Endometrial microvascular endothelial cells (primary cell): ENCODE data around the gene IGHMBP2. TPM values are rescaled to one million over a fixed set of nuclear protein-coding genes. Genes with fewer than 3 reads are reported as not detected.
"Not testable (repeated sequence)": the region's sequence is repeated elsewhere in the genome, so short reads cannot be mapped to it uniquely, and the experiment has no call there.

Experiments
- in situ Hi-C: cut with HindIII; loops from 2 replicates; pipeline ENCODE4 v1.10.0; 2017; ENCODE audit warnings: low sequenced_read_pairs, low pct_unique_long_range_greater_than_20kb; ENCODE audit errors: inconsistent ontology term
- total RNA-seq: library from RNA; depleted of rRNA; stranded (reverse); fragments of >200 nt; gene quantifications from one replicate; pipeline ENCODE4 v1.2.3, GENCODE V29; 2015; ENCODE audit errors: inconsistent ontology term

The IGHMBP2 gene
- 40.2 TPM for total RNA-seq

GRCh38 chr11:68903288-68904247, at the start of gene IGHMBP2, which contains the start of gene MRPL21:
Gene IGHMBP2 (plus strand): TSS chr11:68903891. CDS start chr11:68903953, 62 bp downstream.
Gene MRPL21 (minus strand): TSS chr11:68903832. CDS start chr11:68903810, 22 bp downstream.
- in situ Hi-C loops, result no loop called here

GRCh38 chr11:68854273-68854958, 49.3 kb upstream of the IGHMBP2 start:
- in situ Hi-C loops, result no loop called here

- in situ Hi-C loops, result no loop called here
Measured at GRCh38 chr11:68855205-68855981, 48.3 kb upstream of the IGHMBP2 start.

- in situ Hi-C loops, result not testable (repeated sequence)
Measured at GRCh38 chr11:68856425-68857030, 47.2 kb upstream of the IGHMBP2 start.

- in situ Hi-C loops, result no loop called here
Measured at GRCh38 chr11:68857037-68857586, 46.6 kb upstream of the IGHMBP2 start.

GRCh38 chr11:68859123-68859522, 44.6 kb upstream of the IGHMBP2 start:
- in situ Hi-C loops, result no loop called here

- in situ Hi-C loops, result no loop called here
Measured at GRCh38 chr11:68862421-68862820, 41.3 kb upstream of the IGHMBP2 start.

- in situ Hi-C loops, result no loop called here
Measured at GRCh38 chr11:68863553-68864265, 40.0 kb upstream of the IGHMBP2 start.

- in situ Hi-C loops, result no loop called here
Measured at GRCh38 chr11:68865241-68865640, 38.5 kb upstream of the IGHMBP2 start.

GRCh38 chr11:68867066-68867465, 36.6 kb upstream of the IGHMBP2 start:
- in situ Hi-C loops, result no loop called here

GRCh38 chr11:68868221-68868835, 35.4 kb upstream of the IGHMBP2 start:
- in situ Hi-C loops, result no loop called here

- in situ Hi-C loops, result no loop called here
Measured at GRCh38 chr11:68870470-68870869, 33.2 kb upstream of the IGHMBP2 start.

GRCh38 chr11:68872216-68873003, 31.3 kb upstream of the IGHMBP2 start:
- in situ Hi-C loops, result no loop called here

GRCh38 chr11:68878022-68878421, 25.7 kb upstream of the IGHMBP2 start:
- in situ Hi-C loops, result no loop called here

GRCh38 chr11:68880851-68881250, 22.8 kb upstream of the IGHMBP2 start:
- in situ Hi-C loops, result no loop called here

- in situ Hi-C loops, result no loop called here
Measured at GRCh38 chr11:68881320-68881719, 22.4 kb upstream of the IGHMBP2 start.

GRCh38 chr11:68882391-68882790, 21.3 kb upstream of the IGHMBP2 start:
- in situ Hi-C loops, result no loop called here
